Measurements from ENCODE around the gene TXNDC8.
A peak's percentile ranks its signal among the peaks of the same experiment; 100 is the strongest.

TXNDC8 gene

DNA sequence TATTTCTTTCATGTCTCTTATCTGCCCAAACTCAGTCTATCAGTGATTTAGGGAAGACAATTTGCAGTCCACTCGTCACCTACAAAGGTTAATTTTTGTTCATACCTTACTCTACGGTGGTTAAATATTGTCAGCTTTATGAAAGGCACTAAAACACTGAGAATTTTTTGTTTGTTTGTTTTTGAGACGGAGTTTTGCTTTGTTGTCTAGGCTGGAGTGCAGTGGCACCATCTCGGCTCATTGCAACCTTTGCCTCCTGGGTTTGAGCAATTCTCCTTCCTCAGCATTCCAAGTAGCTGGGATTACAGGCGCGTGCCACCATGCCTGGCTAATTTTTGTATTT is 55.0 kb downstream of the TXNDC8 start:
- DNase-seq (ENCODE audit: extremely low read depth in 1 of 2, low read depth in 1 of 2): no peak

DNA sequence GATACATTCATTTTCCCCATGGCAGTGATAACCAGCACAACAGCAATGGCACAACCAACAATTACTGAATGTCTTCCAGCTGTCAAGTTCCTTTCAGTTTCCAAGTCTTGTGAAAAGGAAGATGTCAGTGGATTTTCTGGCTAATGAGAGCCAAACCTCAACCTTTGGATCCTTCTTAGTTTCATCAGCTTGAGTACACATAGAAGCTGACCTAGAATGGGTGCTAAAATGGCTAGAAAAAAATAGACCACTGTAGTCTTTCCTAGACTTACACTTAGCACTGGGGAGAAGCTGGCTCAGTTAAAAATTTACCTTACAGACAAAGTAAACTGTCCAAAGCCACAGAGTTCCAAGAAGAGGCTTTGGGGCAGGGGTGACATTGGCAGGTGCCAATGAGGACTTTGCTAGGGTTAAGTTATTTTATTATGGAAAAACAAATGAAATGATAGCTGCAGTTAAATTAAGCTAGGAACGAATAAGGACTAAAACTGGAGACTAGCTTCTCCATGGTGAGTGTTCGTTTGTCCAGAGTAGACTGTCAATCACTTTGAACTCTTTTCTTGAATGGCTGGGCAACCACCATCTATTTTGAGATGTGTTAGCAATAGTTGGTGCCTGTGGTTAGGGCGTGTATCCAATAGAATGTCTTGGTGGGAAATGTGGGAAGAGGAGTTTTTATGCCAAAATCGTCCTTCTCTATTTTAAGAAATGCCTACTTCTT is 55.5 kb downstream of the TXNDC8 start:
- DNase-seq (ENCODE audit: extremely low read depth in 1 of 2, low read depth in 1 of 2): no peak

DNA sequence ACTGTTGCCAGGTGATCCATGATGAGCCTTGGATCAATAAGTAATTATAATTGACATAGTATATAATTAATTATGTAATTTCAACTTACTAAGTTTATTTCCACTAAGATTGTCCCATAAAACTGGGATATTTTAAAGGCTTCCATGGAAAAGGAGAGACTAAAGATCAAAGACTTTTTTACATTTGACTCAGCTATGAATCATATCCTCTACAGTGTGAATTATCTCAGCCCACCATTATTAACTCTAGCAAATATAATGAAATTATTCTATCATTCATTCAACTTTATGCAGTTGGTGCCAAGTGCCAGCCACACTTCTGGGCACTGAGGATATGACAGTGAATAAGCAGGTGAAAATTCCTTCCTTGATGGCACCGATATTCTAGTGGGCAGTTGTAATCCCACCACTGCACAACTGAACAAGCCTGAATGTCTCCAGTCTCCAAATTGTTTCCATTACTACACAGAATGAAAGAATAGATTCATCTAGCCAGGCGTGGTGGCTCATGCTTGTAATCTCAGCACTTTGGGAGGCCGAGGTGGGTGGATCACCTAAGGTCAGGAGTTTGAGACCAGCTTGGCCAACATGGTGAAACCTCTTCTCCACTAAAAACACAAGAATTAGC is 59.5 kb downstream of the TXNDC8 start:
- no peak for DNase-seq (ENCODE audit: extremely low read depth in 1 of 2, low read depth in 1 of 2)

DNA sequence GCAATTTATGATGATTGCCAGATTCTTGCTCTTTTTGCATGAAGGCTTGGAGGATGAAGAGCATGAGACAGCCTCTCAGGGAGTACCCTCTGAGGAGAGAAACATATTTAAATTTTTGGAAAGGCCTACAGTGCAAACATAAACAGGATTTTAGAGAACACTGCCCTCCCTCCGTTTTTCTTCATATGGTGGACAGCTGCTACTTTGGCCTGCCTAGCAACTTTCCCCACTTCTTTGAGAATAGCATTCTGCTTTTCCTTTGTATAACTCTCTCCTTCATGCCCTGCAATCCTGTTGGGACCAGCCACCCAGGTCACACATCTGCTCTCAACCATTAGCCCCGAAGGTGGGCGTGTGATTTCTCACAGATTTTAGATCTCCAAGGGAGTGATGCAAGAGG is 60.9 kb downstream of the TXNDC8 start:
- DNase-seq (ENCODE audit: extremely low read depth in 1 of 2, low read depth in 1 of 2): no peak

GRCh38 chr9:110270211-110270995 is 67.3 kb downstream of the TXNDC8 start:
- no peak for DNase-seq (ENCODE audit: extremely low read depth in 1 of 2, low read depth in 1 of 2)

GRCh38 chr9:110266795-110267194 is 70.9 kb downstream of the TXNDC8 start:
- no peak for DNase-seq (ENCODE audit: extremely low read depth in 1 of 2, low read depth in 1 of 2)

- DNase-seq (ENCODE audit: extremely low read depth in 1 of 2, low read depth in 1 of 2): no peak
Observed at GRCh38 chr9:110261632-110262031, 76.0 kb downstream of the TXNDC8 start.

DNA sequence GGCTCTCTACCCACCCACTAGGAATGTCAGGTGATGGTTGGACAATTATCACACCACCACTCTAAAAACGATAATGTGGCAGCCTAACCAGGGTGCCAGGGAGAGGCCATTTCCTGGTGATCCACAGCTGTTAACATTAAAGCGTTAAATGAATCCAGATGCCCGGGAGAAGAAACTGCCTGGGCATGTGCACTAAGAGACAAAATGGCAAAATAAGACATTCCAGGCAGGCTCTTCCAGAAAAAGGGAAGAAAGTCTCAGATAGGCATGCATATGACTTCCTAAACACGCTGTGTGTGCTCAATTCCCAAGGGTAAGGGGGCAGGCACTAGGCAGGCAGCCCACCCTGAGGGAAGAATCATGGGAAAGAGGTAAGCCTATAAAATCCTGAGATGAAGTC is 76.8 kb downstream of the TXNDC8 start:
- no peak for DNase-seq (ENCODE audit: extremely low read depth in 1 of 2, low read depth in 1 of 2)

DNA sequence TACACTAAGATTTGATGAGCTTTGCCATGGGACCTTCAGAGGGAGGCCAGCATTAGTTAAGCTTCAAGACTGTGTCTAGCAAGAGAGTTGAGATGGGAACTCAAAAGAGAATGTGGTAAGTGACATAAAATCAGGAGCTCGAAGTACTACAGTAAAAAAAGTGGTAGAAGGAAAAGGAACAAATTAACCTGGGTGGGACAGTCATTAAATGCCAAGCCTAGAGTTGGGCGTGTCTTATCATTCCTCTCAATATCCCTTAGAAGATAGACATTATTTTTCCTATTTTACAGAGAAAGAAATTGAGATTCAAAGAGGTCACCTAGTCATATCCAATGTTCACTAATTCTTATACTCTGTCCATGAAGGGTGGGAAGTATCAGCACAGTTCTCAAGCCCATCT is 78.1 kb downstream of the TXNDC8 start:
- DNase-seq (ENCODE audit: extremely low read depth in 1 of 2, low read depth in 1 of 2): no peak

- DNase-seq (ENCODE audit: extremely low read depth in 1 of 2, low read depth in 1 of 2): no peak
Observed at GRCh38 chr9:110258690-110259091, 79.0 kb downstream of the TXNDC8 start.

DNA sequence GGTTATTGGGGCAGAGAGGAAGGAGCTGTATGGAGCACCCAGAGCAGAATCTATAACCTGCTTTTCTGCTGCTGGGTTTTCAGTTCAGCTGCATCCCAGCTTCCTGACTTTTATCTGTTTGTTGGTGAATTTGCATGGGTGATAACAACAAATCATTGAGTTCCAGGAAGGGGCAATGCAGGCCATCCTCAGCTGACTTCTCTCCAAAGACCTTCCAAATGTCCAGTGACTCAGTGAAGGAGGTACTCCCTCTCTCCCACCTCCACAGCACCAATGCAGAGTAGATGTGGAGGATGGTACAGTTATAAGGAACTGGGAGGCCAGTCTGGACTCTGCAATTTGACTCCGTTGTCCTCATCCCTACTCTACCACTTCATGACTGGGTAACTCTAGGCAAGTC is 79.7 kb downstream of the TXNDC8 start:
- DNase-seq (ENCODE audit: extremely low read depth in 1 of 2, low read depth in 1 of 2): no peak

DNA sequence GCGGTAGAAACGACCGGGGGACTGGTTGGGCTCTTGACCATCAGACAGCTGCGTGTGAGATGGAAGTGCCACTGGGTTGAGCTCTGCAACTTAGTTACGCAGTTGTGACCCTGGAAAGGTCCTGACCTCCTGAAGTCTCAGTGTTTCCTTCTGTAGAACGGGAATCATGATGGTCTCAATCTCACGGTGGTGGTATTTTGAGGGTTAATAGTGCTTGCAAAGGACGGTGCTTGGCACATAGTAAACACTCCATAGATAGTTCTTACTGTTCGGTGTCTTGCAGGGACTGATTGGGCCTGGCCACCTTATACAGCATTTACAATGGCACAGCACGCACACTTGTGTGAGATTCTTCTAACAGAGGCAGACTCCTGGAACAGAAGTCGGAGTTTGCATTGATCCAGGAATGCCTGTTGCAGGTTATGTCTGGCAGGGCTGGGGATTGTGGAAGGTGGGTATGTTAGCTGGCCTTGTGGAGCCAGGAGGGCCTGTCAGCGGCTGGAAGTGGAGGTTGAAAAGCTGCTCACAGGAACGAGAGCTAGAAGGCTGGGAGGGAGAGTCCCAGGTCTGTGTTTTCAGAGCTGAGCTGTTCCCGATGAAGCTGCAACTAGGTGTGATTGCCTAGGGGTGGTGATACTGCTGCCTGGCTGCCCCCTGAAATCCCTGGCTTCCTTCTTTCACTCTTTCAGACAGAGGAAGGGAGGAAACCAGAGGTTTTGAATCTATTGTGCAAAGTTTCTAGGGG is 80.4 kb downstream of the TXNDC8 start:
- no peak for DNase-seq (ENCODE audit: extremely low read depth in 1 of 2, low read depth in 1 of 2)

DNA sequence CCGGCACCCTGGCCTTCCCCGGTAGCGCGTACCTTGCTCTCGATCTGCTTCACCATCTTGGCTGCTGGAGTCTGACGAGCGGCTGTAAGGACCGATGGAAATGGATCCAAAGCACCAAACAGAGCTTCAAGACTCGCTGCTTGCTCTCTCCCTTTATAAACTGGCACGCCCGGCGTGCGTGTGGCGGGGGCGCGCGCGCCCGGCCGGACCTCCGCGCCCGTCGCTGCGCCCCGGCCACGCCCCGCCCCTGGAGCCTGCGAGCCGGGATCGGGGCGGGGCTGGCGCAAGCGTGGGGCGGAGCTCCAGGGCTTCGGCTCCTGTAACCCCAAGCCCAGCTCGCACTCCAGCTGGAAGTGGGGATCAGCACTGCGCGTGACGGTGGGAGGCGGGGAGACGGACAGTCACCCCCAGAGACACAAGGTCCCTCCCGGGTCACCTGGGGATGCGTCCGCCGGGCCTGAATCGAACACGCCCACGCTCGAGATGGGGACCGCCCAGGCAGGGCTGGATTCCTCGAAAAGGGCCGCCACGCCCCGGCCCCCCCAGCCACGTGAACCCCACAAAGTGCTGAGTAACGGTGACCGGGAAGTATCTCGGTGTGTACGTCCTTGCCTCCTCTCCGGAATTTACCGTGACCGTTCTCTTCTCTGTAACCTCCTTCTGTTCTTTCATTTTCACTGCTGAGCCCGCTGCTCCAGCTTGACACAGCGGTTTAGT is 81.1 kb downstream of the TXNDC8 start, which contains the start of gene TXN:
Gene TXN, minus strand, starts transcription at position 128 of the 717 bp plus-strand sequence. Its CDS starts 72 bp downstream, at position 56.
- DNase-seq (ENCODE audit: extremely low read depth in 1 of 2, low read depth in 1 of 2): peak; percentile 30 to 69

DNA sequence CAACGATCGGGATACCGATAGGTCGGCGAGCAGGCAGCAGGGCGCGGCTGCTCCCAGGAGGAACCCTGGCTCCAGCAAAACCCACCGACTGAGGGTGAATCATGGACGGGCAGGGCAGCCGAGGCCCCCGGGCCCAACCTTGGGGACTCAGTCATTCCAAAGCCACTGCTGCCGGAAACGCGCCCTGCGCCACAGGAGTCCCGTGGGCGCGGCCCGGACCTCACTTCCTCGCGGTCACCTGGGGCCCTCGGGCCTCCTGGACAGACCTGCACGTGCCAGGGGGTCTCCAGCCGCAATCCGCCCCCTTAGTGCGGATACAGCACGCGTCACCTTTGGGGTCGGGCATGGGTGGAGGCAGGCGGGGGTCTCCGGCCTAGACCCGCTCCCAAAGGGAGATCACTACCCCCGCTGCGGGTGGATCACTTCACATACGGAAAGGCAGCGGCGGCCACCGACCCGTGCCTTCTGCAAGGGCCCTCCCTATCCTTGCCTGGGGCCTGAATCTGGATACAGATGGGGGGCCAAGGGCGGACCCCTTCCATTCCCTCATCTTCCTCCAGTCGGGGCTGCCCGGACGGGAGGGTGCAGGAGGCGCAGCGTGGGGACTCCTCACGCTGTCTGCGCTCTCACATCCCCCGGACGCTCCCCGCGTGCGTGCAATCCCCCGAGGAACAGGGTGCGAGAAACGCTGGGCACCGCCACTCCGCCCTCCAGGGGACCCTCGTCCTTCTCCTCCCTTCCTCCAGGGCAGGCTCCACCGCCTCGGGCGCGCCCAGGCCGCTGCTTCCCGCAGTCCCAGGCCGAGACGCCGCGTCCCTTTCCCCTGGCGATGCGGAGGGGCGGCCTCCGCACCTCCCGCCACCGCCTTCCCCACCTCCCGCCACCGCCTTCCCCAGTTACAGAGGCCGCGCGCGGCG is 81.9 kb downstream of the TXNDC8 start:
- DNase-seq (ENCODE audit: extremely low read depth in 1 of 2, low read depth in 1 of 2): no peak

DNA sequence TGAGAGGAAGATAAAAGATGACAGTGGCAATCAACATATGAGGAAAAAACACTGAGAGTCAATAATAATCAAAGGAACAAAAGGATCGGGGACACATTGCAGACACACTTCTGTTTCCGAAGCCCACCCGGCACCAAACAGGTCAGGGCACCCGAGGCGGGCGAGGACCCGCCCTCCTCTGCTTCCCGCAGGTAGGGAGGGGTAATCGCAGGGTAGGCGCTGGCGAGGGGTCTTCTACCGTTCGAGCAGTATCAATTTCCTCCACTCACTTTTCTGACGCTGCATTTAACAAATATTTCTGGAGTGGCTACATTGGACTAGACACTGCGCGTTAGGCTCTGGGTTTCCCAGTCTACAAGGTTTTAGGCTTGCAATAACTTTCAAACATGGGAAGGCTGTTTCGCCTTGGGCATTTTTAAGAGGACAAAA is 82.6 kb downstream of the TXNDC8 start:
- no peak for DNase-seq (ENCODE audit: extremely low read depth in 1 of 2, low read depth in 1 of 2)

DNA sequence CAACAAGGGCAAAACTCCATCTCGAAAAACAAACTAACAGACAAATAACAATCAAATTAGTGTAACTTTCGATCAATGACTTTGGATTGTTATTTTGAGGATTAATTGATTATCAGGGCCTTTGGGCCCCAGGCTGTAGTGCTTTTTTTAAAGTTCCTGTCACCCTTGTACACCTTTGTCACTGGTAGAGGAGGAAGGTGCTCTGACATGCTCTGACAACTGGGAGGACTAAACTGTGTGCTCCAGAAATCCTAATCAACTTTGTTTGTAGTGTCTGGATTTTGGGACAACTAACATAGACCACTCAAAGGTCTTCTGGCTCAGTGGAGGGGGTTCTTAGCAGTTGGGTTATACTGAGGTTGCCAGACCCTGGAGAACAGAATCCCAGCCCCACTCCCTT is 83.2 kb downstream of the TXNDC8 start:
- DNase-seq (ENCODE audit: extremely low read depth in 1 of 2, low read depth in 1 of 2): no peak
